A673 (cell line): ENCODE data around the gene MYL6B.

Experiments used
- EZH2 ChIP-seq: fragments of 200-600 bp; sonication (generic); IDR thresholded peaks from 2 replicates; pipeline ENCODE4 v1.6.1; 2017; ENCODE audit warnings: borderline replicate concordance, low read depth, mild to moderate bottlenecking, mixed read lengths, antibody characterized with exemption, low read length; ENCODE audit not compliant: poor library complexity, severe bottlenecking
- TF ChIP-seq, protein P1 (sequence below): fragments of 300-800, 200-600 bp; sonication (generic); conservative IDR thresholded peaks from 2 replicates; pipeline ENCODE4 v1.5.1; 2017; ENCODE audit warnings: low read depth, mild to moderate bottlenecking, antibody characterized with exemption, low read length, moderate library complexity, mixed read lengths

DNA sequence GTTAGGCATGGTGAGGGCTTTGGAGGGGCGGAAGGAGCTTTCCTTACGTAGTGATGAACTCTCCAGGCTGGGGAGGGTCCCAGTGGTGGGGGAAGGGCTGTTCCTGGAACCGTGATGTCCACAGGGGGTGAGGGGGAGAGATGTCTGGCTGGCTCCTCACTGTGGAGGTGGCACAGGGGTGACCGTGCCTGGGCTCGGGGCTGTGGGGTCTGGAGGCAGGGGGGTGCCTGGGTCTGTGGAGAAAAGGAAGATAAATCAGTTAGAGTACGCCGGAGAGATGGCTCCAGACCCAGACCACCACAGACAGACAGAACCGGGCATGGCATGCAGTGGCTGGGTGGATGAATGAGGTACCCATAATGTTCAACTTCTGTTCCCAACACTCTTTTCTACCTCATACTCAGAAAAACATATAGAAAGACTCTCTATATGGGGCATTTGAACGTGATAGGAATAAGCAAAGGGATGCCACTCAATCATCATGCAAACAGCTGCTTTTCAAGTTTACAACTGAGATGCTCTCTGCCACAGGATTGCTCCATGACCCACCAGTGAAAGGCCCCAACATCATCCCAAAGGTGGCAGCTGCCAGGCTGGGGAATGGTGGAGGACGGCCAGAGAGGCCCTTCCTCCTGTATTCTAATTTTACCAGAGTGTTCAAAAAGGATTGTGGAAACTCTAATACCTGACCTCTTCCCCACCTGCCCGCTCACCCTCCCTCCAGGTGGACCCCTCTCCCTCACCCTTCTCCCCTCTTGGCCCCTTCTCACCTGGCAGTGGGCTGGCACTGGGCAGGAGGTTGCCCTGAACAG lies 11.4 kb downstream of the MYL6B start:
- TF ChIP-seq, protein P1, sequence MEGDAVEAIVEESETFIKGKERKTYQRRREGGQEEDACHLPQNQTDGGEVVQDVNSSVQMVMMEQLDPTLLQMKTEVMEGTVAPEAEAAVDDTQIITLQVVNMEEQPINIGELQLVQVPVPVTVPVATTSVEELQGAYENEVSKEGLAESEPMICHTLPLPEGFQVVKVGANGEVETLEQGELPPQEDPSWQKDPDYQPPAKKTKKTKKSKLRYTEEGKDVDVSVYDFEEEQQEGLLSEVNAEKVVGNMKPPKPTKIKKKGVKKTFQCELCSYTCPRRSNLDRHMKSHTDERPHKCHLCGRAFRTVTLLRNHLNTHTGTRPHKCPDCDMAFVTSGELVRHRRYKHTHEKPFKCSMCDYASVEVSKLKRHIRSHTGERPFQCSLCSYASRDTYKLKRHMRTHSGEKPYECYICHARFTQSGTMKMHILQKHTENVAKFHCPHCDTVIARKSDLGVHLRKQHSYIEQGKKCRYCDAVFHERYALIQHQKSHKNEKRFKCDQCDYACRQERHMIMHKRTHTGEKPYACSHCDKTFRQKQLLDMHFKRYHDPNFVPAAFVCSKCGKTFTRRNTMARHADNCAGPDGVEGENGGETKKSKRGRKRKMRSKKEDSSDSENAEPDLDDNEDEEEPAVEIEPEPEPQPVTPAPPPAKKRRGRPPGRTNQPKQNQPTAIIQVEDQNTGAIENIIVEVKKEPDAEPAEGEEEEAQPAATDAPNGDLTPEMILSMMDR, result no peak
- TF ChIP-seq EZH2, result no peak
